Measurements from ENCODE around the gene CLRN3.

GRCh38 chr10:127880557-127880956, 12.2 kb downstream of the CLRN3 start:
- TF ChIP-seq RERE (CRISPR knock-in tag; IDR thresholded peaks at IDR 0.05; ENCODE audit: borderline replicate concordance): no peak
- TF ChIP-seq KLF13 (tag; IDR thresholded peaks at IDR 0.05; ENCODE audit: borderline replicate concordance, low read depth): no peak
- no peak for TF ChIP-seq CEBPG (CRISPR knock-in tag; IDR thresholded peaks at IDR 0.05)
- no peak for TF ChIP-seq CEBPG (tag; conservative IDR thresholded peaks at IDR 0.05 in 1 of 2, IDR thresholded peaks at IDR 0.05 in 1 of 2)
- no peak for TF ChIP-seq ZNF217 (CRISPR knock-in tag; IDR thresholded peaks at IDR 0.05)
- no peak for TF ChIP-seq POLR2B (IDR thresholded peaks at IDR 0.05; ENCODE audit: low read depth, partially characterized antibody)
- no peak for TF ChIP-seq NR3C1 (CRISPR knock-in tag; IDR thresholded peaks at IDR 0.05)
- TF ChIP-seq POLR2A (conservative IDR thresholded peaks at IDR 0.05): no peak
